Sigmoid colon (tissue), 7 donors: Measurements from ENCODE around the gene SGCD. TPM values are rescaled to one million over a fixed set of nuclear protein-coding genes. Genes with fewer than 3 reads are reported as not detected.

Experiments used
- DNase-seq: peaks from one replicate; pipeline ENCODE4 v3.0.0-alpha.2; 2019
- H3K27ac ChIP-seq, 4 donors: fragments of 200-600 bp; sonication (generic); one replicate each; pipeline ENCODE4 v1.5.1; 2016 to 2019; ENCODE audit warnings: mild to moderate bottlenecking in 1 of 4
- H3K27me3 ChIP-seq, 3 donors: fragments of 200-600 bp; sonication (generic); one replicate each; pipeline ENCODE4 v1.5.1; 2019; ENCODE audit warnings: mild to moderate bottlenecking in 1 of 3
- H3K36me3 ChIP-seq, 4 donors: fragments of 200-600 bp; sonication (generic); one replicate each; pipeline ENCODE4 v1.5.1; 2016 to 2019
- H3K4me1 ChIP-seq, 4 donors: fragments of 200-600 bp; sonication (generic); one replicate each; pipeline ENCODE4 v1.5.1; 2017 to 2019
- H3K4me3 ChIP-seq, 4 donors: fragments of 200-600 bp; sonication (generic); one replicate each; pipeline ENCODE4 v1.5.1; 2017 to 2019; ENCODE audit warnings: mild to moderate bottlenecking in 2 of 4, moderate library complexity in 1 of 4
- H3K9me3 ChIP-seq, 4 donors: fragments of 200-600 bp in 3 of 4; sonication (generic) in 3 of 4; one replicate each; pipeline versions ENCODE4 v1.5.1 to v1.6.1; 2013 to 2019
- CTCF ChIP-seq, 4 experiments: fragments of 450-650 bp in 3 of 4; fragments of 200-600 bp in 1 of 4; IDR thresholded peaks; one replicate each; pipeline ENCODE4 v1.5.1; 2016 to 2019; ENCODE audit warnings: antibody characterized with exemption in 4 of 4, mild to moderate bottlenecking in 3 of 4, moderate library complexity in 2 of 4
- EP300 ChIP-seq, 4 donors: sonication (generic); formaldehyde crosslinking; IDR thresholded peaks; one replicate each; pipeline ENCODE4 v1.6.1; 2017; ENCODE audit warnings: antibody characterized with exemption in 4 of 4
- POLR2A ChIP-seq, 2 donors: fragments of 450-650 bp; IDR thresholded peaks; one replicate each; pipeline ENCODE4 v1.6.1; 2016; ENCODE audit warnings: antibody characterized with exemption in 2 of 2, mild to moderate bottlenecking in 2 of 2, moderate library complexity in 2 of 2
- POLR2AphosphoS5 ChIP-seq, 4 donors: sonication (generic); formaldehyde crosslinking; IDR thresholded peaks; one replicate each; pipeline ENCODE4 v1.6.1; 2017; ENCODE audit warnings: antibody characterized with exemption in 4 of 4
- WGBS, 2 donors: extraction: QIAGEN DNeasy Blood & Tissue Kit; methylation state at CpG; one replicate each; pipeline ENCODE4 v1.1.7; 2013; 5-methylcytosine and 5-hydroxymethylcytosine counted together
- intact Hi-C: fragments of 100-400 bp; cut with DNase I; formaldehyde crosslinking; loops from one replicate; pipeline ENCODE4 v1.15.1; 2023
- polyA plus RNA-seq, 3 donors: library from polyadenylated mRNA; stranded (reverse); fragments of 200-250 nt; gene quantifications; one replicate each; pipeline ENCODE4 v1.2.3, GENCODE V29; 2013
- total RNA-seq, 4 donors: library from RNA; depleted of rRNA; stranded (reverse); fragments of >200 nt; gene quantifications; one replicate each; pipeline ENCODE4 v1.1.0, GENCODE V29; 2016
- donor health status: healthy with polysubstance abuse.
- donor health status: Bipolar disorder and iron deficiency.
- donor health status: healthy.

The SGCD gene
- total and polyA plus RNA-seq, 7 donors = under 0.01 to 34.3 (median 8.2) TPM

DNA sequence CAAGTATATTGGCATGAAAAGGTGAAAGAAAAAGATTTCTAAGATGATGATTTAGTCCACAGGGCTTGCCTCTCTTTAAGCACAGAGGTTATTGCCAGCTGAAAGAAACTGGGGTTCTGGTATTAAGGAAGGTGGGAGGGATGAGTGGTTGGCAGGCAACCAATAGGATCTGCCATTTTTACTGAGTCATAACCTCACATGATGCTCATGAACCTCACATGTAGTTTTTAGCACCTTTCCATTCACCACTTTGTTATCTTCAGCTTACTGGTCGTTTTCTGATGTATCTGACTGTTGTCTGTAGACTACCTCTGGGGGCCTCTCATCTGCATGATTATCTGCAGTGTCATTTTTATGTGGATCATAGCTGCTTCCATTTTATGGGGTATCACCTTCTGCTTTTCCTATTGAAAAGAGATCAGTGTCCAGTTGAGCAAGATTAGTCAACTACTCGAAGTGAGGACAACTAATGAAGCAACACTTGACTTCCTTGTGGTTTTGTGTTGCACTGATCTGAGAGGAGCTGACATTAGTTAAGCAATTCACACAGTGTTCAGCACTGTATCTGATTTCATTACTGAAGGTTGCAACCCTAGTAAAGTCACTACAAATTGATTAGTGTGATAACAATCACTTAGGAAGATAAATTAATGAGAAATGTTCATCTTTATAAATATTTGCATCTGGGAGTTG lies 186.3 kb downstream of the SGCD start:
- intact Hi-C loops = no loop called here

DNA sequence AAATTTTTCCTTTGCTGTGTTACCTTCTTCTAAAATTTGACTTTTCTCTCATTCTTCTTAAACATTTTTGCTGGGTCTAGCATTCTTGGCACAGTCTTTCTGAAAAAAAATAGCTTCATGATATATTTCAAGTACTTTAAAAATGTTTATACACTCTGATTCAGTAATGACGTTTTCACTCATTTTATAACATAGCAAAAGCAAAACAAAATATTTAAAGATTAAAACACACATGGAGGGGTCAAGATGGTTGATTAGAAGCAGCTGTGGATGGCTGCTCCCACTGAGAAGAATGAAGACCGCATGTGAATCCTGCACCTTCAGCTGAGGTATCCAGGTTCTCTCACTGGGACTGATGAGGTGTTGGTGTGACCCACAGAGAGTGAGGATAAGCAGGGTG lies 188.2 kb downstream of the SGCD start:
- DNase-seq = no peak
- WGBS, 2 donors = 69 to 76% methylated on average over 2 of the region's 2 CpGs
- Histone ChIP-seq H3K27me3 (no peaks in the 10 kb centered on the region), H3K36me3 (peaks cover 0 to 4% (median 0%) of the 10 kb centered on the region in 4 donors), H3K9me3 (no peaks in the 10 kb centered on the region), H3K4me3 (no peak overlapping the region), H3K27ac (no peak overlapping the region), H3K4me1 (no peaks in the 10 kb centered on the region)
- intact Hi-C loops = no loop called here
- TF ChIP-seq CTCF (IDR thresholded peaks at IDR 0.05) (no peak), POLR2A (IDR thresholded peaks at IDR 0.05) (no peak), EP300 (IDR thresholded peaks at IDR 0.05) (no peak), POLR2AphosphoS5 (IDR thresholded peaks at IDR 0.05) (no peak)

More for the DNA sequence above, 186.3 kb downstream of the SGCD start:
- TF ChIP-seq POLR2AphosphoS5 (IDR thresholded peaks at IDR 0.05) = no peak
- TF ChIP-seq POLR2A (IDR thresholded peaks at IDR 0.05) = no peak
- DNase-seq = no peak
- no peaks in the 10 kb centered on the region for H3K9me3 ChIP-seq
- no peaks in the 10 kb centered on the region for H3K4me1 ChIP-seq
- peaks cover 0 to 4% (median 0%) of the 10 kb centered on the region in 4 donors for H3K36me3 ChIP-seq
- 9 to 44% methylated on average over 2 of the region's 2 CpGs for WGBS, 2 donors
- H3K27me3 ChIP-seq = no peaks in the 10 kb centered on the region
- no peak overlapping the region for H3K4me3 ChIP-seq
- no peak overlapping the region for H3K27ac ChIP-seq

DNA sequence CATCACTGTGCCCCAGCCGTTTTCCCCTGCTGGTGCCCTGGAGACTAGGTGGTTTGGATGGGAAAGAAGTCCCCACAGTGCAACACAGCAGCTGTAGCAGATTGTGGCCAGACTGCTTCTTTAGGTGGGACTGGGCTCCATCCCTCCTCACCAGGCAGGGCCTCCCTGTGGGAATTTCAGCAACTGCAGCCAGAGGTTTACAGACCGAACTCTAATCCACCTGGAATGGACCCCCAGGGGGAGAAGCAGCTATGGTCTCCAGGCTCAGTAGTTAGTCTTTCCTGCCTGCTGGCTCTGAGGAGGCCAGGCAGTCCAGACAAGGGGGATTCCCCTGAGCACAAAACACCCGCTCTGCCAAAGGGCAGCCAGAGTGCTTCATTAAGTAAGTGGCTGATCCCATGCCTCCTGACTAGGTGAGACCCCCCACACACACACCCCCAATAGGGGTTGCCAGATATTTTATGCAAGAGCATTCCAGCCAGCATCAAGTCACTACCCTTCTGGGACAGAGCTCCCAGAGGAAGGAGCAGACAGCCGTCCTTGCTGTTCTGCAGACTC lies 188.9 kb downstream of the SGCD start:
- Histone ChIP-seq H3K4me1 (no peaks in the 10 kb centered on the region), H3K9me3 (no peaks in the 10 kb centered on the region), H3K36me3 (peaks cover 0 to 4% (median 0%) of the 10 kb centered on the region in 4 donors), H3K27ac (no peak overlapping the region), H3K4me3 (no peak overlapping the region), H3K27me3 (no peaks in the 10 kb centered on the region)
- intact Hi-C loops = no loop called here
- 73 to 80% methylated on average over 4 of the region's 4 CpGs for WGBS, 2 donors
- DNase-seq = no peak
- TF ChIP-seq POLR2AphosphoS5 (IDR thresholded peaks at IDR 0.05) (no peak), CTCF (IDR thresholded peaks at IDR 0.05) (no peak), EP300 (IDR thresholded peaks at IDR 0.05) (no peak), POLR2A (IDR thresholded peaks at IDR 0.05) (no peak)

DNA sequence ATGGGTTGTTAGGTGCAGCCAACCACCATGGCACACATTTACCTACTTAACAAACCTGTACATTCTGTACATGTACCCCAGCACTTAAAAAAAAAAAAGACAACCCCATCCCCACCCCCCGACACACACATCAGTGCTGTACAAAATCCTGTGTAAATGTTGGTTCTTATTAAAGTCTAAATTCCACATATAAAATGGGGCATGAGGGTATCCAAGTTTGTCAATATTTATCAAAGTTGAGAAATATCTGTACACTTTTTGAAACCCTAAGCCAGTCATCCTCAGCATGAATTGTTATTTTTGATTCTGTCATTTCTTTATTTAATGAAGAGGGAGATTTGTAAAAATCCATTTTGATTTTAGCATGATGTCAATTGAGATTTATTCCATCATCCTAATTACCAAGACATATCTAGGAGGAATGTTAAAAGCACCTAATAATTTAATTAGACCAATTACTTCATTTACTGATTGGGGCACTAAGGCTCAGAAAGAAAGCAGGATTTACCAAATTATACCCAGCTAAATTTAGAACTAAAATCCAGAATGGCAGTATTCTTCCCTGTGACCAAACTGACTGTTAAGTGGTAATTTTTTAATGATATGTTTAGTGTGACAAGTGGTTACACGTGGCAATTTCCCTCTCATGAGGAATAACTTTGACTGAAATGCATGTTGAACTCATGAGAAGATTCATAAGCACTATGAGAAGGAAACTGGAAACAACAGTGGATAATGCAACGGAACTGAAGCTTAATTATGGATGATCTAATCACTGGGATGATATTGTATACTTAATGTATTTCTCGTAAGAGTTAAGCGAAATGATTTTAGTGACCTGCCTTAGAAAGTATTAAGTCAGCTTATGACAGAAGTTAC lies 195.9 kb downstream of the SGCD start:
- Histone ChIP-seq H3K36me3 (no peaks in the 10 kb centered on the region), H3K27ac (no peak overlapping the region), H3K4me3 (no peak overlapping the region), H3K4me1 (peaks cover 0 to 9% (median 4%) of the 10 kb centered on the region in 4 donors), H3K27me3 (no peaks in the 10 kb centered on the region), H3K9me3 (no peaks in the 10 kb centered on the region)
- no peak for DNase-seq
- intact Hi-C loops = no loop called here
- WGBS, 2 donors = 60 to 70% methylated on average over 5 of the region's 5 CpGs
- TF ChIP-seq EP300 (IDR thresholded peaks at IDR 0.05) = no peak
- no peak for TF ChIP-seq CTCF (IDR thresholded peaks at IDR 0.05)
- no peak for TF ChIP-seq POLR2AphosphoS5 (IDR thresholded peaks at IDR 0.05)
- TF ChIP-seq POLR2A (IDR thresholded peaks at IDR 0.05) = no peak

DNA sequence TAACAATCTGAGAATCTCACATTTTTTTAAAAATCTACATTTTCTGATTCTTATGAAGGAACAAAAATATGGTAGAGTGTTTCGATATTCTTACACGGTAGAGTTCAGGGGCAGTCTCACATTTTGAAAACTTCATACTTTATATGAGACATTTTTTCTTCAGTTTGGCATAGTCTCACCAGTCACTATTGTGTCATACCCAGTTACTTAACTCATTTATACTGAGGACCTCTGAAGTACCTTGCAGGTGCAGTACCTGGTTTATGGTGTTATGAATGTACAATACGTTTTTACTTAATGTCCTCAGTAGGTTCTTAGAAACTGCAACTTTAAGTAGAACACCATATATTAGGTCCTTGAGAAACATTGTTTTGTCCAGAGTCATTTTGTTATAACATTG lies 196.6 kb downstream of the SGCD start:
- TF ChIP-seq CTCF (IDR thresholded peaks at IDR 0.05) (no peak), EP300 (IDR thresholded peaks at IDR 0.05) (no peak), POLR2A (IDR thresholded peaks at IDR 0.05) (no peak), POLR2AphosphoS5 (IDR thresholded peaks at IDR 0.05) (no peak)
- intact Hi-C loops = no loop called here
- WGBS, 2 donors = 82 to 90% methylated on average over 3 of the region's 3 CpGs

More for the DNA sequence above, 196.6 kb downstream of the SGCD start:
- no peaks in the 10 kb centered on the region for H3K36me3 ChIP-seq
- no peak overlapping the region for H3K4me3 ChIP-seq
- DNase-seq = no peak
- H3K27ac ChIP-seq = no peak overlapping the region
- H3K4me1 ChIP-seq = peaks cover 0 to 9% (median 4%) of the 10 kb centered on the region in 4 donors
- H3K9me3 ChIP-seq = no peaks in the 10 kb centered on the region
- H3K27me3 ChIP-seq = no peaks in the 10 kb centered on the region
